ENCODE data around the gene FOXL2.

DNA sequence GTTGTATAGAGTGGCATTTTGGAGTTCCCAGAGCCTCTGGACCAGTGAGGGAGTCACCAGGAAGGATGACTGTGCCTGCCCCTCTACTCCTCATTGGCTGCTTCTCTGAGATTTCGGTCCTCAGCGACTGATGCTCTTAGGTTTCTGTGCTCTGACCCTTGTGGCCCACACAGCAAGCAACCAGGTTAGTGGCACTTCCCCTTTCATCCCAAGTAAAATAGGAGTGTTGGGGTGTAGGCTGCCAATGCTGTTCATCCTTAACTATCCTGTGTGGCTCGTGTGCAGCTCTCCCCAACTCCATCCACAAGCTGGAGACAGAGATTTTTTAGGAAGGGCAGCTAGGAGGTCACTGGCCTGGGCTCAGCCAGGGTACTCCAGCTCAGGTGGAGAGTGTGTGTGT, 37.9 kb upstream of the FOXL2 start:
- TF ChIP-seq, protein P1, sequence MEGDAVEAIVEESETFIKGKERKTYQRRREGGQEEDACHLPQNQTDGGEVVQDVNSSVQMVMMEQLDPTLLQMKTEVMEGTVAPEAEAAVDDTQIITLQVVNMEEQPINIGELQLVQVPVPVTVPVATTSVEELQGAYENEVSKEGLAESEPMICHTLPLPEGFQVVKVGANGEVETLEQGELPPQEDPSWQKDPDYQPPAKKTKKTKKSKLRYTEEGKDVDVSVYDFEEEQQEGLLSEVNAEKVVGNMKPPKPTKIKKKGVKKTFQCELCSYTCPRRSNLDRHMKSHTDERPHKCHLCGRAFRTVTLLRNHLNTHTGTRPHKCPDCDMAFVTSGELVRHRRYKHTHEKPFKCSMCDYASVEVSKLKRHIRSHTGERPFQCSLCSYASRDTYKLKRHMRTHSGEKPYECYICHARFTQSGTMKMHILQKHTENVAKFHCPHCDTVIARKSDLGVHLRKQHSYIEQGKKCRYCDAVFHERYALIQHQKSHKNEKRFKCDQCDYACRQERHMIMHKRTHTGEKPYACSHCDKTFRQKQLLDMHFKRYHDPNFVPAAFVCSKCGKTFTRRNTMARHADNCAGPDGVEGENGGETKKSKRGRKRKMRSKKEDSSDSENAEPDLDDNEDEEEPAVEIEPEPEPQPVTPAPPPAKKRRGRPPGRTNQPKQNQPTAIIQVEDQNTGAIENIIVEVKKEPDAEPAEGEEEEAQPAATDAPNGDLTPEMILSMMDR (IDR thresholded peaks at IDR 0.05; ENCODE audit: low read depth, low read length): no peak
- TF ChIP-seq EZH2phosphoT487 (IDR thresholded peaks at IDR 0.05; ENCODE audit: low read depth): no peak

All from OCI-LY3 (cell line).